Thyroid gland (tissue), 4 donors: ENCODE results near the gene ACVRL1. TPM values are rescaled to one million over a fixed set of nuclear protein-coding genes. Genes with fewer than 3 reads are reported as not detected.

Experiments
- DNase-seq, 2 donors: peaks; one replicate each; pipeline ENCODE4 v3.0.0-alpha.2; 2019
- H3K27ac ChIP-seq, 3 donors: fragments of 200-600 bp; sonication (generic); 1 replicate in 2 of 3; 2 replicates in 1 of 3; pipeline ENCODE4 v1.5.1; 2016 to 2019; ENCODE audit warnings: mild to moderate bottlenecking in 1 of 3, moderate library complexity in 1 of 3
- H3K27me3 ChIP-seq: fragments of 200-600 bp; sonication (generic); one replicate; pipeline ENCODE4 v1.5.1; 2019
- H3K36me3 ChIP-seq, 2 donors: fragments of 200-600 bp; sonication (generic); one replicate each; pipeline ENCODE4 v1.5.1; 2016 to 2019
- H3K4me1 ChIP-seq, 2 donors: fragments of 200-600 bp; sonication (generic); one replicate each; pipeline ENCODE4 v1.5.1; 2017 to 2019
- H3K4me3 ChIP-seq, 3 donors: fragments of 200-600 bp; sonication (generic); replicated peaks in 1 of 3; 1 replicate in 2 of 3; 2 replicates in 1 of 3; pipeline ENCODE4 v1.5.1; 2016; ENCODE audit warnings: mild to moderate bottlenecking in 1 of 3
- H3K9me3 ChIP-seq: fragments of 200-600 bp; sonication (generic); one replicate; pipeline ENCODE4 v1.5.1; 2017
- CTCF ChIP-seq, 6 experiments: fragments of 200-600 bp in 3 of 6; fragments of 450-650 bp in 3 of 6; sonication (generic) in 3 of 6; IDR thresholded peaks; one replicate each; pipeline ENCODE4 v1.5.1; 2016 to 2019; ENCODE audit warnings: antibody characterized with exemption in 6 of 6, mild to moderate bottlenecking in 2 of 6, inconsistent platforms in 1 of 6, moderate library complexity in 1 of 6
- POLR2A ChIP-seq, 2 donors: fragments of 450-650 bp; IDR thresholded peaks; one replicate each; pipeline ENCODE4 v1.6.1; 2017; ENCODE audit warnings: antibody characterized with exemption in 2 of 2, mild to moderate bottlenecking in 2 of 2, moderate library complexity in 1 of 2
- WGBS, 2 donors: methylation state at CpG; one replicate each; pipeline ENCODE4 v1.1.5; 2017; 5-methylcytosine and 5-hydroxymethylcytosine counted together
- intact Hi-C: fragments of 100-400 bp; cut with DNase I; formaldehyde crosslinking; loops from one replicate; pipeline ENCODE4 v1.15.1; 2023
- total RNA-seq, 4 donors: library from RNA; depleted of rRNA; stranded (reverse); fragments of >200 nt; gene quantifications; one replicate each; pipeline ENCODE4 v1.2.3, GENCODE V29; 2016

The ACVRL1 gene
- total RNA-seq, 4 donors from 2014 or later = 61.9 to 133 (median 84.2) TPM

GRCh38 chr12:51871126-51871525 is 36.2 kb upstream of the ACVRL1 start:
- WGBS, 2 donors = 79 to 91% methylated on average over 5 to 6 of the region's 6 CpGs
- Histone ChIP-seq H3K27ac (no peak overlapping the region), H3K36me3 (no peaks in the 10 kb centered on the region), H3K4me3 (no peak overlapping the region), H3K27me3 (peaks cover 10% of the 10 kb centered on the region), H3K9me3 (no peaks in the 10 kb centered on the region), H3K4me1 (peaks cover 11 to 12% of the 10 kb centered on the region in 2 donors)
- no peak for DNase-seq
- TF ChIP-seq POLR2A (IDR thresholded peaks at IDR 0.05) = no peak
- no peak for TF ChIP-seq CTCF (IDR thresholded peaks at IDR 0.05)
- intact Hi-C loops = no loop called here

GRCh38 chr12:51871918-51872688 is 35.2 kb upstream of the ACVRL1 start:
- 85 to 87% methylated on average over 17 of the region's 17 CpGs for WGBS, 2 donors
- H3K4me3 ChIP-seq = no peak overlapping the region
- H3K27ac ChIP-seq = no peak overlapping the region
- TF ChIP-seq CTCF (IDR thresholded peaks at IDR 0.05) (no peak), POLR2A (IDR thresholded peaks at IDR 0.05) (no peak)
- no peaks in the 10 kb centered on the region for H3K9me3 ChIP-seq
- H3K36me3 ChIP-seq = no peaks in the 10 kb centered on the region
- intact Hi-C loops = no loop called here
- no peak for DNase-seq
- H3K4me1 ChIP-seq = peaks cover 11 to 12% of the 10 kb centered on the region in 2 donors
- peaks cover 10% of the 10 kb centered on the region for H3K27me3 ChIP-seq

GRCh38 chr12:51872689-51872981 is 34.7 kb upstream of the ACVRL1 start:
- DNase-seq = no peak
- intact Hi-C loops = no loop called here
- Histone ChIP-seq H3K4me1 (peaks cover 11 to 12% of the 10 kb centered on the region in 2 donors), H3K27ac (no peak overlapping the region), H3K27me3 (peaks cover 10% of the 10 kb centered on the region), H3K36me3 (no peaks in the 10 kb centered on the region), H3K9me3 (no peaks in the 10 kb centered on the region), H3K4me3 (no peak overlapping the region)
- TF ChIP-seq CTCF (IDR thresholded peaks at IDR 0.05) = no peak
- no peak for TF ChIP-seq POLR2A (IDR thresholded peaks at IDR 0.05)
- 96% methylated on average over 3 of the region's 3 CpGs for WGBS, 2 donors

- no peak for DNase-seq
- no peaks in the 10 kb centered on the region for H3K9me3 ChIP-seq
- intact Hi-C loops = no loop called here
- no peak overlapping the region for H3K27ac ChIP-seq
- no peak overlapping the region for H3K4me3 ChIP-seq
- no peak for TF ChIP-seq CTCF (IDR thresholded peaks at IDR 0.05)
- TF ChIP-seq POLR2A (IDR thresholded peaks at IDR 0.05) = no peak
- peaks cover 11 to 12% of the 10 kb centered on the region in 2 donors for H3K4me1 ChIP-seq
- peaks cover 10% of the 10 kb centered on the region for H3K27me3 ChIP-seq
- H3K36me3 ChIP-seq = no peaks in the 10 kb centered on the region
- WGBS, 2 donors = 81 to 84% methylated on average over 7 to 8 of the region's 8 CpGs
Observed at GRCh38 chr12:51873251-51873994, 33.9 kb upstream of the ACVRL1 start.

- H3K4me1 ChIP-seq = peaks cover 7 to 8% of the 10 kb centered on the region in 2 donors
- peaks cover 7% of the 10 kb centered on the region for H3K27me3 ChIP-seq
- no peak for DNase-seq
- intact Hi-C loops = no loop called here
- H3K9me3 ChIP-seq = no peaks in the 10 kb centered on the region
- no peaks in the 10 kb centered on the region for H3K36me3 ChIP-seq
- no peak overlapping the region for H3K4me3 ChIP-seq
- TF ChIP-seq POLR2A (IDR thresholded peaks at IDR 0.05) = no peak
- TF ChIP-seq CTCF (IDR thresholded peaks at IDR 0.05) = no peak
- H3K27ac ChIP-seq = no peak overlapping the region
- 56 to 59% methylated on average over 8 of the region's 8 CpGs for WGBS, 2 donors
Observed at GRCh38 chr12:51874000-51874399, 33.3 kb upstream of the ACVRL1 start.
